AG04450 (cell line): Measurements from ENCODE around the gene FRMD4A. TPM values are rescaled to one million over a fixed set of nuclear protein-coding genes. Genes with fewer than 3 reads are reported as not detected.

Source experiments
- CTCF ChIA-PET: fragments of 300-600, 350-600 bp; formaldehyde crosslinking; extraction: SDS; loops from one replicate; lab custom pipeline; 2022; ENCODE audit warnings: antibody characterized with exemption, inconsistent platforms; lab: Charles Lee
- POLR2A ChIA-PET: fragments of 350-600 bp; formaldehyde crosslinking; extraction: SDS; loops from one replicate; lab custom pipeline; 2021; ENCODE audit warnings: antibody characterized with exemption, inconsistent platforms; lab: Yijun Ruan, JAX
- DNase-seq: peaks from one replicate; pipeline ENCODE4 v3.0.0-alpha.2; 2011; ENCODE audit warnings: low read depth, low spot score
- H3K27ac ChIP-seq: one replicate; pipeline ENCODE4 v1.5.1; 2012; ENCODE audit warnings: low read depth, low read length, control low read depth
- H3K27me3 ChIP-seq: one replicate; pipeline ENCODE4 v1.6.0; 2012; ENCODE audit warnings: low read length; ENCODE audit not compliant: control insufficient read depth, insufficient read depth
- H3K4me3 ChIP-seq: 2 replicates; pipeline ENCODE4 v1.5.1; 2011; ENCODE audit warnings: mild to moderate bottlenecking, low read depth, low read length, control low read depth
- H3K9me3 ChIP-seq: 2 replicates; pipeline ENCODE4 v1.5.1; 2012; ENCODE audit warnings: low read length; ENCODE audit not compliant: control insufficient read depth, insufficient read depth
- polyA plus RNA-seq: library from polyadenylated mRNA; depleted of rRNA; stranded (reverse); fragments of >200 nt; gene quantifications from 2 replicates; pipeline ENCODE4 v1.2.3, GENCODE V29; 2011
- TF ChIP-seq, protein P1 (sequence below): IDR thresholded peaks from 2 replicates; pipeline ENCODE4 v1.5.1; 2011; ENCODE audit warnings: low read depth, low read length, control low read depth, inconsistent platforms

The FRMD4A gene
- polyA plus RNA-seq, 1 experiment: 45.7 TPM

DNA sequence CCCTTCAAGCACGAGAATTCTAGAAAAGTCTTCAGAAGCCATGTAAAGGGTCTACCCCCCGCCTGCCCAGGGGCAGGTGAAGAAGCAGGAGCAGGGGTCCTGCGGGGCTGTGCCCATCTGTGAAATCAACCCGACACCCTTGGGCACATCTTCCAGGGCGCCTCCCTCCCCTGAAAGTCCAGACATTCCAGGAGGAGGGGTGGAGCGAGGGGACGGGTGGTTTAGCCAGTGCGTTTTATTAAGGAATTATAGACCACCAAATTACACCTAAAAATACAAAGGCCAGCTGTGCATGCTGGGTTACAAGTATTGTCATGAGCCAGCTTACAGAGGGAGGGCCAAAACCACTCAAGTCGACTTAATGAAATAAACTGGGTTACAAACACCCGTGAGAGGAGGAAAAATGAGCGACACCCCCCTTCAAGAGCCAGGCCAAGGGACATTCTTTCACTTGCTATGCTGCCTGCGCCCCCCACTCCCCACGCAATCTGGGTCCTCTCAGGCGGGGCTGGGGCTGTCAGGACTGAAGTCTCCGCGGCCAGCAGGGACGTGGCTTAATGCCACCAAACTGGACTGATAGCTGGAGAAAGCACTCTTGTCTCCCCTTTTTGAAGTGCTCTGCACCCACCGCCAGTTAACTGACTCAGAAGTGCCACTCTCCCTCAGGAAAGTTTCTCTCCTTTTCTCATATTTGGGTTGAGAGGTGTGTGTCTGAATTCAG is 360.3 kb downstream of the FRMD4A start:
- no peak overlapping the region for H3K27ac ChIP-seq

DNA sequence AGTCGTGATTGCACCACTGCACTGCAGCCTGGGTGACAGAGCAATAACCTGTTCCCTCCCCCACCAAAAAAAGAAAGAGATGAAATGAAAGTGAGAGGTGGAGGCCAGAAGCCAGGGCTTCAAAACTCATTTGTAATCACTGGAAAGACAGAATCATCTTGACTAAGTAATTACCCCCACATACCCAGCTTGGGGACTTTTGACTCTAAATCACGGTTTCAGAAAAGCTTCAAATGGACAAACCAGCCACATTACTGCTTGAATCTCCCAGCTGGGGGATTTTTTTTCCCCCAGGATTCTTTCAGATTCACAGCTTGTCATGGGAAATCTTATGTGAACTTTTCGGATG is 361.0 kb downstream of the FRMD4A start:
- Histone ChIP-seq H3K4me3 (no peak overlapping the region), H3K27ac (no peak overlapping the region), H3K27me3 (no peaks in the 10 kb centered on the region), H3K9me3 (no peaks in the 10 kb centered on the region; the same call in 1 of the 2 replicates)
- TF ChIP-seq, protein P1, sequence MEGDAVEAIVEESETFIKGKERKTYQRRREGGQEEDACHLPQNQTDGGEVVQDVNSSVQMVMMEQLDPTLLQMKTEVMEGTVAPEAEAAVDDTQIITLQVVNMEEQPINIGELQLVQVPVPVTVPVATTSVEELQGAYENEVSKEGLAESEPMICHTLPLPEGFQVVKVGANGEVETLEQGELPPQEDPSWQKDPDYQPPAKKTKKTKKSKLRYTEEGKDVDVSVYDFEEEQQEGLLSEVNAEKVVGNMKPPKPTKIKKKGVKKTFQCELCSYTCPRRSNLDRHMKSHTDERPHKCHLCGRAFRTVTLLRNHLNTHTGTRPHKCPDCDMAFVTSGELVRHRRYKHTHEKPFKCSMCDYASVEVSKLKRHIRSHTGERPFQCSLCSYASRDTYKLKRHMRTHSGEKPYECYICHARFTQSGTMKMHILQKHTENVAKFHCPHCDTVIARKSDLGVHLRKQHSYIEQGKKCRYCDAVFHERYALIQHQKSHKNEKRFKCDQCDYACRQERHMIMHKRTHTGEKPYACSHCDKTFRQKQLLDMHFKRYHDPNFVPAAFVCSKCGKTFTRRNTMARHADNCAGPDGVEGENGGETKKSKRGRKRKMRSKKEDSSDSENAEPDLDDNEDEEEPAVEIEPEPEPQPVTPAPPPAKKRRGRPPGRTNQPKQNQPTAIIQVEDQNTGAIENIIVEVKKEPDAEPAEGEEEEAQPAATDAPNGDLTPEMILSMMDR: no peak
- POLR2A ChIA-PET: interaction anchor here (0.6 kb wide), 1 partner anchor 180 kb away, joined by 8 read pairs; no protein-coding TSS in a partner anchor
- no peak for DNase-seq
- CTCF ChIA-PET: no interaction called here

More for the DNA sequence above, 360.3 kb downstream of the FRMD4A start:
- Histone ChIP-seq H3K27me3 (no peaks in the 10 kb centered on the region), H3K4me3 (no peak overlapping the region), H3K9me3 (no peaks in the 10 kb centered on the region; the same call in 1 of the 2 replicates)
- TF ChIP-seq, protein P1: no peak
- CTCF ChIA-PET: no interaction called here
- POLR2A ChIA-PET: interaction anchor here (0.6 kb wide), 1 partner anchor 181 kb away, joined by 8 read pairs; no protein-coding TSS in a partner anchor
- no peak for DNase-seq

DNA sequence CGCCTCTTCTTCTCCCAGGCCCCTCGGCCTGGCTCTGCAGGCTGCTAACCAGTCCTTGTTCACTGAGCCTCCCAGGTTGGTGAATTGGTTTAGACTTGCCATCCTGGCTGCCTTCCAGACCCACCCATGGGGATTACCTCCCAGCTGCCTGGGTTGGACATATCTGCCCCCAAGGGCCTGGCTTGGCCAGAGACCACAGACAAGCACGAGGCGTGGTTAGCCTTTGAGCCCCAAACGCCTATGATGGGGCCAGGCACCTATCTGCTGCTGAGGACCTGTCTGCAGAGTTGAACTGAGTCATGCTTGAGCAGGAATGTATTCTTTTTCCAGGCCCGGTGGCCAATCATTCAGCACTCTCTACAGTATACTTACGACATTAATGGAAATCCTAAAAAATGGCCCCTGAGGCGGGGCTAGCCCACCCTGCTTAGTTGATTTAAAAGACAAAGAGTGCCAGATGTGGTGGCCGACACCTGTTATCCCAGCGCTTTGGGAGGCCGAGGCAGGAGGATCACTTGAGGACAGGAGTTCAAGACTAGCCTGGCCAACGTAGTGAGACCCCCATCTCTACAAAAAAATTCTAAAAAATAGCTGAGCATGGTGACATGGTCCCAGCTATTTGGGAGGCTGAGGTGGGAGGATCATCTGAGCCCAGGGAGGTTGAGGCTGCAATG is 361.5 kb downstream of the FRMD4A start:
- no peak for DNase-seq
- no peak overlapping the region for H3K27ac ChIP-seq
- TF ChIP-seq, protein P1: no peak
- no peak overlapping the region for H3K4me3 ChIP-seq
- CTCF ChIA-PET: no interaction called here
- no peaks in the 10 kb centered on the region for H3K27me3 ChIP-seq
- H3K9me3 ChIP-seq: no peaks in the 10 kb centered on the region; the same call in 1 of the 2 replicates
- POLR2A ChIA-PET: no interaction called here

DNA sequence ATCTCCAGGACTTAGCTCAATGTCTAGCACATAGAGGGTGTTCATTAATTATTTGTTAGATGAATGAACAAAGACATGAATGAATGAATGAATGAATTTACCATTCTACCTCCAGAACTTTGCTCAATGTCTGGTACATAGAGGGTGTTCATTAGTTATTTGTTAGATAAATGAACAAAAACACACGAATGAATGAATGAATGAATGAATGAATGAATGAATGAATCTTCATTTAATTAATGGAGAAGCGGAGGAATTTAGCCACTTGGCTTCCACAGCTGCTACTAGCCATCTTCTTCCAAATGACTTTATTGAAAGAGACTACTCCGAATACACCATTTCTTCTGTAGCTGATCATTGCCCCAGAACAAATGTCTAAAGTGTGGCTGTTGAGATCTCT is 368.9 kb downstream of the FRMD4A start:
- no peak overlapping the region for H3K27ac ChIP-seq

More for the DNA sequence above, 368.9 kb downstream of the FRMD4A start:
- TF ChIP-seq, protein P1: no peak
- no peak overlapping the region for H3K4me3 ChIP-seq
- no peaks in the 10 kb centered on the region for H3K27me3 ChIP-seq
- DNase-seq: no peak
- CTCF ChIA-PET: interaction anchor here (0.5 to 2.0 kb wide), 3 partner anchors 11 to 224 kb away, joined by 3 to 5 read pairs (median 3); no protein-coding TSS in a partner anchor
- no peaks in the 10 kb centered on the region; the same call in 1 of the 2 replicates for H3K9me3 ChIP-seq
- POLR2A ChIA-PET: interaction anchor here (0.6 to 1.4 kb wide), 6 partner anchors 11 to 122 kb away, joined by 3 to 5 read pairs (median 4); no protein-coding TSS in a partner anchor
